Breast epithelium (tissue), 4 donors: Measurements from ENCODE around the gene CCDC54. TPM values are rescaled to one million over a fixed set of nuclear protein-coding genes. Genes with fewer than 3 reads are reported as not detected.

Experiments
- DNase-seq, 2 donors: peaks; one replicate each; pipeline ENCODE4 v3.0.0-alpha.2; 2019; ENCODE audit warnings: low spot score in 2 of 2
- H3K27ac ChIP-seq, 2 donors: fragments of 200-600 bp; sonication (generic) in 1 of 2; one replicate each; pipeline ENCODE4 v1.5.1; 2016 to 2019; ENCODE audit warnings: mild to moderate bottlenecking in 1 of 2
- H3K27me3 ChIP-seq, 2 donors: fragments of 200-600 bp; sonication (generic) in 1 of 2; one replicate each; pipeline versions ENCODE4 v1.5.1 to v1.6.0; 2017 to 2019; ENCODE audit warnings: control low read depth in 1 of 2, mild to moderate bottlenecking in 1 of 2
- H3K36me3 ChIP-seq: fragments of 200-600 bp; one replicate; pipeline ENCODE4 v1.5.1; 2019
- H3K4me1 ChIP-seq, 2 donors: fragments of 200-600 bp; sonication (generic); one replicate each; pipeline ENCODE4 v1.5.1; 2016 to 2019; ENCODE audit warnings: control low read depth in 1 of 2
- H3K4me3 ChIP-seq, 3 donors: fragments of 200-600 bp; sonication (generic); 1 replicate in 2 of 3; 2 replicates in 1 of 3; pipeline ENCODE4 v1.5.1; 2016 to 2019; ENCODE audit warnings: mild to moderate bottlenecking in 3 of 3, moderate library complexity in 2 of 3
- H3K9me3 ChIP-seq, 2 donors: fragments of 200-600 bp; sonication (generic) in 1 of 2; one replicate each; pipeline ENCODE4 v1.5.1; 2016 to 2019; ENCODE audit warnings: control low read depth in 1 of 2
- POLR2A ChIP-seq: fragments of 450-650 bp; IDR thresholded peaks from one replicate; pipeline ENCODE4 v1.6.1; 2016; ENCODE audit warnings: antibody characterized with exemption, mild to moderate bottlenecking, moderate library complexity
- POLR2AphosphoS5 ChIP-seq, 3 donors: sonication (generic); formaldehyde crosslinking; IDR thresholded peaks; one replicate each; pipeline ENCODE4 v1.6.1; 2017; ENCODE audit warnings: antibody characterized with exemption in 3 of 3
- intact Hi-C: fragments of 100-400 bp; cut with DNase I; formaldehyde crosslinking; loops from one replicate; pipeline ENCODE4 v1.15.1; 2023; ENCODE audit warnings: low total_unique reads
- total RNA-seq, 3 donors: library from RNA; depleted of rRNA; stranded (reverse); fragments of >200 nt; gene quantifications; one replicate each; pipeline ENCODE4 v1.1.0, GENCODE V29; 2016
- TF ChIP-seq, protein P1 (sequence below), 3 donors: fragments of 450-650 bp; IDR thresholded peaks; one replicate each; pipeline ENCODE4 v1.5.1; 2016 to 2017; ENCODE audit warnings: antibody characterized with exemption in 3 of 3, mild to moderate bottlenecking in 3 of 3, moderate library complexity in 3 of 3

CCDC54 gene
- total RNA-seq, 3 donors from 2014 or later: 0.33 TPM; not detected in 2

DNA sequence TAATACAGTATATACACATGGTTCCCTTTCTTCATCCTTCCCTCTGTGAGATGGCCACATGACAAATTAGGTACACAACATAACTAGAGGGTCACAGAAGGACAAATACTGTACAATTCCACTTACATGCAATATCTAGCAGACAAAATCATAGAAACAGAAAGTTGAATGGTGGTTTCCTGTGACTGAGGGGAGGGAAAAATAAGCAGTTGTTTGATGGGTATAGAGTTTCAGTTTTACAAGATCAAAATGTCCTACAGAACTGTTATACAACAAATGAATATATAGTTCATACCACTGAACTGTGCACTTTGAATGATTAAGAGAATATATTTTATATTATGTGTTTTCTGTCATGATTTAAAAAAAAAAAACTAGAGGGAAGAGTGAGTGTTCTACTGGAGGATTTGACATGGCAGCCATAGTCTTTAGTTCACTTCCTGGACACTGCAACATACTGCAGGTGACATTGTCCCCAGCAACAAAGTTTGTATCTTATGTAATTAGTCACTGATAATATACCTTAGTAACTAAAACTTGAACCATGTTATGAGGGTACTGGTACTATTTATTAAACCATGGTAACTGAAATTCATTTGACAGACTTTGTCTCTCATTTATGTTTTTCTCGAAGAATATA is 37.2 kb downstream of the CCDC54 start:
- H3K27ac ChIP-seq: no peak overlapping the region
- TF ChIP-seq POLR2AphosphoS5 (IDR thresholded peaks at IDR 0.05) (no peak), POLR2A (no peak)
- TF ChIP-seq, protein P1, sequence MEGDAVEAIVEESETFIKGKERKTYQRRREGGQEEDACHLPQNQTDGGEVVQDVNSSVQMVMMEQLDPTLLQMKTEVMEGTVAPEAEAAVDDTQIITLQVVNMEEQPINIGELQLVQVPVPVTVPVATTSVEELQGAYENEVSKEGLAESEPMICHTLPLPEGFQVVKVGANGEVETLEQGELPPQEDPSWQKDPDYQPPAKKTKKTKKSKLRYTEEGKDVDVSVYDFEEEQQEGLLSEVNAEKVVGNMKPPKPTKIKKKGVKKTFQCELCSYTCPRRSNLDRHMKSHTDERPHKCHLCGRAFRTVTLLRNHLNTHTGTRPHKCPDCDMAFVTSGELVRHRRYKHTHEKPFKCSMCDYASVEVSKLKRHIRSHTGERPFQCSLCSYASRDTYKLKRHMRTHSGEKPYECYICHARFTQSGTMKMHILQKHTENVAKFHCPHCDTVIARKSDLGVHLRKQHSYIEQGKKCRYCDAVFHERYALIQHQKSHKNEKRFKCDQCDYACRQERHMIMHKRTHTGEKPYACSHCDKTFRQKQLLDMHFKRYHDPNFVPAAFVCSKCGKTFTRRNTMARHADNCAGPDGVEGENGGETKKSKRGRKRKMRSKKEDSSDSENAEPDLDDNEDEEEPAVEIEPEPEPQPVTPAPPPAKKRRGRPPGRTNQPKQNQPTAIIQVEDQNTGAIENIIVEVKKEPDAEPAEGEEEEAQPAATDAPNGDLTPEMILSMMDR (IDR thresholded peaks at IDR 0.05): no peak
- H3K27me3 ChIP-seq: no peaks in the 10 kb centered on the region
- intact Hi-C loops: no loop called here
- DNase-seq: no peak
- H3K4me3 ChIP-seq: no peak overlapping the region
- peaks cover 0 to 8% of the 10 kb centered on the region in 2 donors for H3K9me3 ChIP-seq
- H3K36me3 ChIP-seq: no peaks in the 10 kb centered on the region
- H3K4me1 ChIP-seq: no peaks in the 10 kb centered on the region

DNA sequence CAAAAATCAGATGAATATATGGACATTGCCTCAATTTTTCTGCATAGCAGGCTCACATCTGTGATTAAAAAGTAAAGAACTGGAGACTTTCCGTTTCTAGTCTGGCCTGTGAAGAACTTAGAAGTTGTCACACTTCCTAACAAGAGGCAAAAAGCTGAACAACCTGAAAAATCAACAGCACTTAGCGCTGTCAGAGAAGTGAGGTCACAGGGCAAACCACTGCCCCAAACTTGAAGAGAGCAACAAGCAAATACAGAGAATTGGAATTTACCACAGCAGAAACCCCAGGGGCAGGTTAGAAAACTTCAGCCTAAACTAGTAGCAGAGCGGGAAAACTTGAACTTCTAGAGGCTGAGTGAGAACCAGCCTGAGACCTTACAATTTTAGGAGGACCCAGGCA is 38.9 kb downstream of the CCDC54 start:
- Histone ChIP-seq H3K4me3 (no peak overlapping the region), H3K27me3 (no peaks in the 10 kb centered on the region), H3K36me3 (no peaks in the 10 kb centered on the region), H3K4me1 (no peaks in the 10 kb centered on the region), H3K9me3 (no peaks in the 10 kb centered on the region), H3K27ac (no peak overlapping the region)
- no peak for DNase-seq
- TF ChIP-seq, protein P1 (IDR thresholded peaks at IDR 0.05): no peak
- TF ChIP-seq POLR2A (no peak), POLR2AphosphoS5 (IDR thresholded peaks at IDR 0.05) (no peak)
- intact Hi-C loops: no loop called here

DNA sequence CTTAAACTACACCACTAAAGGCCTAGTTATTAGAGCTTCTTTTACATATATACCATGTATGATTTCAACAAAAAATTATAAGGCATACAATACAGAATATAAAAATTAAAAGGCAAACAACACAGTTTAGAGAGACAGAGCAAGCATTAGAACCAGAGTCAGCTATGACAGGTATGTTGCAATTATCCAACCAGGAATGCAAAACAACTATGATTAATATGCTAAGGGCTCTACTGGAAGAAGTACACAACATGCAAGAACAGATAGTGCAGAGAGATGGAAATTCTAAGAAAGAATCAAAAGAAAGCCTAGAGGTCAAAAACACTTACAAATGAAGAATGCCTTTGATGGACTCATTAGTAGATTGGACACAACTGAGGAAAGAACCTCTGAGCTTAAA is 39.6 kb downstream of the CCDC54 start:
- Histone ChIP-seq H3K27ac (no peak overlapping the region), H3K4me3 (no peak overlapping the region), H3K27me3 (no peaks in the 10 kb centered on the region), H3K36me3 (no peaks in the 10 kb centered on the region), H3K4me1 (no peaks in the 10 kb centered on the region), H3K9me3 (no peaks in the 10 kb centered on the region)
- no peak for TF ChIP-seq POLR2AphosphoS5 (IDR thresholded peaks at IDR 0.05)
- TF ChIP-seq POLR2A: no peak
- TF ChIP-seq, protein P1 (IDR thresholded peaks at IDR 0.05): no peak
- no peak for DNase-seq
- intact Hi-C loops: no loop called here

DNA sequence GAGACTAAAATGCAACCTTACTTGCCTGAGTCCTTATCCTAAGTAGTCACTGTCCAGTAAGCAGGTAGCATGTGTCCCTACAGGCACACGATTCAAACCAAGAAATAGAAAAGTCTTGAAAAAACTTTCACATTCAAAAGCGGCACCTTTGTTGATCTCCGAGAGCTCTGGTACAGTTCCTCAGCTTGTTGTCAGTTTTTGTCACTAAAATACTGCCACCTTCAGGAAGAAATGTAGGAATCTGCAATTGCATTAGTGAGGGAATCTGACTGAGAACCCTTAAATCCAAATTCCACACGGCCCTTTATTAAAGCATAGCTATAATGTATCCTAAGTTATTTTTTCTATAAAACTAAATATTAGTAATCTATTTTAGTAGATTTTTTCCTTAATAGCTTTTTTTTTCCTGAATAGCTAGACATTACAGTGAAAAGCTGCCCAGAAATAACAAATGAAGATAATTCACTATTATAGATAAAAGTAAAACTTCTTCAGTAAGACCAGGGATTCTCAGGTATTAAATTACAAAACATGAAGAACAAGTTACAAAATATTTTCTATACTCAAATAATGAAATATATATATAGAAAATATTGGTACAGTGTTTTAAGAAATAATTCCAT is 44.0 kb downstream of the CCDC54 start:
- intact Hi-C loops: loop anchor here (5.0 kb wide), 1 partner anchor 154 kb away; no protein-coding TSS in a partner anchor
- Histone ChIP-seq H3K4me3 (peak overlapping the region in 2 of 3 donors; percentile 32 to 37), H3K27ac (no peak overlapping the region), H3K27me3 (no peaks in the 10 kb centered on the region), H3K9me3 (no peaks in the 10 kb centered on the region), H3K4me1 (no peaks in the 10 kb centered on the region), H3K36me3 (no peaks in the 10 kb centered on the region)
- TF ChIP-seq POLR2A (no peak), POLR2AphosphoS5 (IDR thresholded peaks at IDR 0.05) (no peak)
- TF ChIP-seq, protein P1 (IDR thresholded peaks at IDR 0.05): peak; percentile 52 to 65 (median 54)
- DNase-seq: no peak

DNA sequence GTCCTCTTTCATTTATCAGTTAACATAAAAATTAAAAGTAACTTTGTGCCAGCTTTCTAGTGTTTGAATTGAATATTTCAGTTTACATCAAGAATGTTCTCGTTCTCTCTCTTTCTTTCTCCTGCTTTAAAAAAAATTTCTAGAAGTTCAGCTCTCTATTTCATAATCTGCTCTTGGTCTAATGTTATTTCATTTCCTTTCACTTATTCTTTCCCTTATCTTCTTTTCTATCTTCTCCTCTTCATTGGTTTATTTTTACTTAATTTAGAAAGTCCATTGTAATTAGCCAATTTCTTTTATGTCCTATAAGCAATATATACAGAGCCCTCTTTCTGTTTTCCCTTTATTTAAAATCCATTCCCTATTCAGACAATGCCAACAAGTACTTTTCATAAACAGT is 44.6 kb downstream of the CCDC54 start:
- Histone ChIP-seq H3K27me3 (no peaks in the 10 kb centered on the region), H3K36me3 (no peaks in the 10 kb centered on the region), H3K4me3 (no peak overlapping the region), H3K9me3 (no peaks in the 10 kb centered on the region), H3K4me1 (no peaks in the 10 kb centered on the region), H3K27ac (no peak overlapping the region)
- no peak for DNase-seq
- intact Hi-C loops: loop anchor here (5.0 kb wide), 1 partner anchor 155 kb away; no protein-coding TSS in a partner anchor
- TF ChIP-seq POLR2AphosphoS5 (IDR thresholded peaks at IDR 0.05) (no peak), POLR2A (no peak)
- TF ChIP-seq, protein P1 (IDR thresholded peaks at IDR 0.05): no peak
